ENCODE measurements around the gene GNB1. TPM values are rescaled to one million over a fixed set of nuclear protein-coding genes. Genes with fewer than 3 reads are reported as not detected.

The GNB1 gene
- total and polyA plus RNA-seq, 12 donors = 64.9 to 228 (median 168) TPM

DNA sequence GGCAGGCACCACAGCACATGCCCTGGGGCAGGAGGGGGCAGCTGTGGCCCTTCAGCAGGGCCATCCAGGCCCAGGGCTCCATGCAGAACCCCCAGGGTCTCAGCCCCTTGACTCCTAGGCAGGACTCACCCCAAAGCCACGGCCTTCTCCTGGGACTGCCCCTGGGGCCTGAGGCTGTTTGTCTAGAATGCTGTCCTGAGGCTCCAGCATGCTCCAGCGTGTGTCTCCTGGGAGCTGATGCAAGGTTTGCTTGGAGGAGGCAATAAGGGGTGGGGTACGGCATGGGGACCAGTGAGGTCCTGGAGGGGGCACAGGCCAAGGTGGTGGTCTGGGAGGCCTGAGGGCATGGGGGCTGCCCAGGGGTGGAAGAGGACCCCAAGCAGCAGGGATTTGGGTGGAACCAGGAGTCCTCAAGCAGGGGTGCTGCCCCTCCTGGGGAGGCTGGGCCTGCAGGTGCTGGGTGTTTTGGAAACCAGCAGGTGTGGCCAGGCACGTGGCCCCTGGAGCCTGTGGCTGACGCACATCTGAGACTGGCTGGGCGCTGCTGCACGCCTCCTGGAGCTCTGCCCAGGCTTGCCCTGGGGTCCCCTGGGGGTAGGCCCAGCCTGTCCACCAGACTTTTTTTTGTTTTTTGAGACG lies 16.3 kb upstream of the GNB1 start:
- no peaks in the 10 kb centered on the region for H3K36me3 ChIP-seq
- peak overlapping the region in 3 of 10 donors; percentile 9 to 69 (median 35) for H3K27ac ChIP-seq
- no peak overlapping the region for H3K4me3 ChIP-seq
- 75 to 80% methylated on average over 8 of the region's 8 CpGs for WGBS, 2 donors
- H3K9me3 ChIP-seq = peaks cover 0 to 3% (median 0%) of the 10 kb centered on the region in 11 donors
- H3K4me1 ChIP-seq = peaks cover 4 to 38% (median 24%) of the 10 kb centered on the region in 9 donors
- intact Hi-C loops (cut with DNase I) = loop anchor here in 7 of 10 donors (2.0 to 10.0 kb wide), 6 partner anchors 48 to 150 kb away; partner anchors contain the start of gene NADK (in 4 of the 7)
- no peak for ATAC-seq
- peak in 1 of 2 donors; percentile 34 for DNase-seq
- TF ChIP-seq, protein P1, sequence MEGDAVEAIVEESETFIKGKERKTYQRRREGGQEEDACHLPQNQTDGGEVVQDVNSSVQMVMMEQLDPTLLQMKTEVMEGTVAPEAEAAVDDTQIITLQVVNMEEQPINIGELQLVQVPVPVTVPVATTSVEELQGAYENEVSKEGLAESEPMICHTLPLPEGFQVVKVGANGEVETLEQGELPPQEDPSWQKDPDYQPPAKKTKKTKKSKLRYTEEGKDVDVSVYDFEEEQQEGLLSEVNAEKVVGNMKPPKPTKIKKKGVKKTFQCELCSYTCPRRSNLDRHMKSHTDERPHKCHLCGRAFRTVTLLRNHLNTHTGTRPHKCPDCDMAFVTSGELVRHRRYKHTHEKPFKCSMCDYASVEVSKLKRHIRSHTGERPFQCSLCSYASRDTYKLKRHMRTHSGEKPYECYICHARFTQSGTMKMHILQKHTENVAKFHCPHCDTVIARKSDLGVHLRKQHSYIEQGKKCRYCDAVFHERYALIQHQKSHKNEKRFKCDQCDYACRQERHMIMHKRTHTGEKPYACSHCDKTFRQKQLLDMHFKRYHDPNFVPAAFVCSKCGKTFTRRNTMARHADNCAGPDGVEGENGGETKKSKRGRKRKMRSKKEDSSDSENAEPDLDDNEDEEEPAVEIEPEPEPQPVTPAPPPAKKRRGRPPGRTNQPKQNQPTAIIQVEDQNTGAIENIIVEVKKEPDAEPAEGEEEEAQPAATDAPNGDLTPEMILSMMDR (IDR thresholded peaks at IDR 0.05) = no peak
- no peaks in the 10 kb centered on the region for H3K27me3 ChIP-seq

- TF ChIP-seq, protein P1 (IDR thresholded peaks at IDR 0.05) = peak; percentile 90 to 96 (median 93)
- intact Hi-C loops (cut with DNase I) = loop anchor here in 7 of 10 donors (2.0 to 10.0 kb wide), 6 partner anchors 48 to 149 kb away; partner anchors contain the start of gene NADK (in 4 of the 7)
- H3K36me3 ChIP-seq = no peaks in the 10 kb centered on the region
- H3K4me3 ChIP-seq = no peak overlapping the region
- peak overlapping the region in 8 of 10 donors; percentile 18 to 74 (median 64) for H3K27ac ChIP-seq
- H3K9me3 ChIP-seq = peaks cover 0 to 3% (median 0%) of the 10 kb centered on the region in 11 donors
- peaks cover 4 to 38% (median 24%) of the 10 kb centered on the region in 9 donors for H3K4me1 ChIP-seq
- ATAC-seq = peak; percentile 60 to 85 (median 76)
- no peaks in the 10 kb centered on the region for H3K27me3 ChIP-seq
- peak; percentile 87 to 88 for DNase-seq
- WGBS, 2 donors = 18 to 20% methylated on average over 15 of the region's 15 CpGs
Observed at GRCh38 chr1:1906185-1907097, 15.6 kb upstream of the GNB1 start.

DNA sequence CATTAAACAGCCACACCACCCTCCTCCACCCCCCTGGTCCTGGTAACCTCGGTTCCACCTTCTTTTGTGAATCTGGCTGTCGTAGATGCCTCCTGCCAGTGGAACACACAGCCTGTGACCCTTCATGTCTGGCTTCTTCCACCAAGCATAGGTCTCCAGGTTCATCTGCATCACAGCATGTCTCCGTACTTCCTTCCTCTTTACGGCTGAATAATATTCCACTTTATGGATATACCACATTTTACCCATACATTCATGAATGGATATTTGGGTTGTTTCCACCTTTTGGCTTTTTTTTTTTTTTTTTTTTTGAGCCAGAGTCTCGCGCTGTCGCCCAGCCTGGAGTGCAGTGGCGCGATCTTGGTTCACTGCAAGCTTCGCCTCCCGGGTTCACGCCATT lies 12.3 kb upstream of the GNB1 start:
- Histone ChIP-seq H3K4me1 (peaks cover 1 to 25% (median 16%) of the 10 kb centered on the region in 9 donors), H3K27me3 (no peaks in the 10 kb centered on the region), H3K9me3 (peaks cover 0 to 3% (median 0%) of the 10 kb centered on the region in 11 donors), H3K27ac (no peak overlapping the region), H3K36me3 (no peaks in the 10 kb centered on the region), H3K4me3 (no peak overlapping the region)
- DNase-seq = no peak
- intact Hi-C loops (cut with DNase I) = loop anchor here in 1 of 10 donors (10.0 kb wide), 1 partner anchor 118 kb away; no protein-coding TSS in a partner anchor
- 92 to 98% methylated on average over 12 of the region's 12 CpGs for WGBS, 2 donors
- ATAC-seq = no peak
- TF ChIP-seq, protein P1 (IDR thresholded peaks at IDR 0.05) = no peak

Data from heart right ventricle (tissue), 16 donors.